Measurements from ENCODE around the gene TMPRSS15. TPM values are rescaled to one million over a fixed set of nuclear protein-coding genes. Genes with fewer than 3 reads are reported as not detected.

The TMPRSS15 gene
- total and polyA plus RNA-seq, 9 donors, result 0.38 TPM; not detected in 8

GRCh38 chr21:18274370-18274769, 129.2 kb downstream of the TMPRSS15 start:
- H3K9me3 ChIP-seq, result no peaks in the 10 kb centered on the region
- no peak for DNase-seq
- H3K4me3 ChIP-seq, result no peak overlapping the region
- no peak for TF ChIP-seq EP300 (IDR thresholded peaks at IDR 0.05)
- no peak for TF ChIP-seq CTCF (IDR thresholded peaks at IDR 0.05)
- TF ChIP-seq POLR2A (IDR thresholded peaks at IDR 0.05), result no peak
- 73 to 84% (median 76%) methylated on average over 5 of the region's 5 CpGs for WGBS, 3 donors
- H3K27me3 ChIP-seq, result no peaks in the 10 kb centered on the region
- H3K27ac ChIP-seq, result no peak overlapping the region
- H3K36me3 ChIP-seq, result no peaks in the 10 kb centered on the region
- intact Hi-C loops (cut with DNase I), result no loop called here
- H3K4me1 ChIP-seq (ENCODE audit: insufficient read depth), result no peaks in the 10 kb centered on the region

- DNase-seq, result no peak
- intact Hi-C loops (cut with DNase I), result no loop called here
- H3K27me3 ChIP-seq, result no peaks in the 10 kb centered on the region
- no peak overlapping the region for H3K27ac ChIP-seq
- TF ChIP-seq EP300 (IDR thresholded peaks at IDR 0.05), result no peak
- TF ChIP-seq CTCF (IDR thresholded peaks at IDR 0.05), result no peak
- no peak for TF ChIP-seq POLR2A (IDR thresholded peaks at IDR 0.05)
- no peaks in the 10 kb centered on the region for H3K4me1 ChIP-seq (ENCODE audit: insufficient read depth)
- H3K36me3 ChIP-seq, result no peaks in the 10 kb centered on the region
- 86 to 91% (median 88%) methylated on average over 4 of the region's 4 CpGs for WGBS, 3 donors
- no peaks in the 10 kb centered on the region for H3K9me3 ChIP-seq
- H3K4me3 ChIP-seq, result no peak overlapping the region
Observed at GRCh38 chr21:18273400-18273799, 130.2 kb downstream of the TMPRSS15 start.

GRCh38 chr21:18269856-18270255, 133.7 kb downstream of the TMPRSS15 start:
- H3K36me3 ChIP-seq, result no peaks in the 10 kb centered on the region
- 81 to 90% (median 87%) methylated on average over 7 of the region's 7 CpGs for WGBS, 3 donors
- no peak for DNase-seq
- no peak overlapping the region for H3K4me3 ChIP-seq
- TF ChIP-seq EP300 (IDR thresholded peaks at IDR 0.05) (no peak), POLR2A (IDR thresholded peaks at IDR 0.05) (no peak), CTCF (IDR thresholded peaks at IDR 0.05) (no peak)
- intact Hi-C loops (cut with DNase I), result no loop called here
- no peaks in the 10 kb centered on the region for H3K9me3 ChIP-seq
- H3K4me1 ChIP-seq (ENCODE audit: insufficient read depth), result no peaks in the 10 kb centered on the region
- H3K27ac ChIP-seq, result no peak overlapping the region
- no peaks in the 10 kb centered on the region for H3K27me3 ChIP-seq

GRCh38 chr21:18268906-18269305, 134.7 kb downstream of the TMPRSS15 start:
- TF ChIP-seq EP300 (IDR thresholded peaks at IDR 0.05), result no peak
- TF ChIP-seq CTCF (IDR thresholded peaks at IDR 0.05), result no peak
- TF ChIP-seq POLR2A (IDR thresholded peaks at IDR 0.05), result no peak
- H3K4me1 ChIP-seq (ENCODE audit: insufficient read depth), result no peaks in the 10 kb centered on the region
- DNase-seq, result no peak
- H3K27me3 ChIP-seq, result no peaks in the 10 kb centered on the region
- no peak overlapping the region for H3K4me3 ChIP-seq
- intact Hi-C loops (cut with DNase I), result no loop called here
- no peak overlapping the region for H3K27ac ChIP-seq
- H3K36me3 ChIP-seq, result no peaks in the 10 kb centered on the region
- H3K9me3 ChIP-seq, result no peaks in the 10 kb centered on the region
- 90 to 95% (median 94%) methylated on average over 1 of the region's 1 CpG for WGBS, 3 donors

GRCh38 chr21:18267496-18267895, 136.1 kb downstream of the TMPRSS15 start:
- WGBS, 3 donors, result 87 to 95% (median 92%) methylated on average over 1 of the region's 1 CpG
- intact Hi-C loops (cut with DNase I), result no loop called here
- Histone ChIP-seq H3K9me3 (no peaks in the 10 kb centered on the region), H3K27me3 (no peaks in the 10 kb centered on the region), H3K4me3 (no peak overlapping the region), H3K27ac (no peak overlapping the region), H3K4me1 (ENCODE audit: insufficient read depth) (no peaks in the 10 kb centered on the region), H3K36me3 (no peaks in the 10 kb centered on the region)
- TF ChIP-seq CTCF (IDR thresholded peaks at IDR 0.05) (no peak), POLR2A (IDR thresholded peaks at IDR 0.05) (no peak), EP300 (IDR thresholded peaks at IDR 0.05) (no peak)
- DNase-seq, result no peak
